SH-SY5Y (cell line): ENCODE measurements around the gene CCDC78.

Experiments
- GATA2 ChIP-seq: IDR thresholded peaks from 2 replicates; pipeline ENCODE4 v1.6.1; 2011; ENCODE audit warnings: mild to moderate bottlenecking, low read depth, low read length
- GATA3 ChIP-seq: IDR thresholded peaks from 2 replicates; pipeline ENCODE4 v1.6.1; 2011; ENCODE audit warnings: low read depth, mild to moderate bottlenecking, low read length, moderate library complexity

GRCh38 chr16:684071-684794, 42.0 kb downstream of the CCDC78 start, which contains the start of gene JMJD8:
- no peak for TF ChIP-seq GATA3
- TF ChIP-seq GATA2, result no peak
